ENCODE results near the gene GSAP.

The GSAP gene

DNA sequence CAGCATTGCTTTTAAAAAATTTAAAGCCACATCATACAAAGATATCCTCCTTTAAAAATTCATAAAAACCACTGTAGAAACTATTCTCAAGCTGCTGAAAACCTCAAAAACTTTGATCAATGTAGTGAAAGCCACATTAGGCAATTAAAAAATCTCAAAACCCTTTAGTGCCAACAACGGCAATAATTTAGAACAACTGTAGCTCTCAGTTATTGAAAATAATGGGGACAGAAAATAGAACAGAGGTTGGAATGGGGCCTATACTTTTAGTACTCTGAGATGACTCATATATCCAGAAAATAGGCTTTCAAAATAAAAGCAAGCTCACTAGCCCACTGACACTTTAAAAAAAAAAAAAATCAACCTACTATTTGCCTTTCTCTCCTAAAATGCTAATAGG, 87.5 kb downstream of the GSAP start:
- no peak for DNase-seq (ENCODE audit: low spot score)

DNA sequence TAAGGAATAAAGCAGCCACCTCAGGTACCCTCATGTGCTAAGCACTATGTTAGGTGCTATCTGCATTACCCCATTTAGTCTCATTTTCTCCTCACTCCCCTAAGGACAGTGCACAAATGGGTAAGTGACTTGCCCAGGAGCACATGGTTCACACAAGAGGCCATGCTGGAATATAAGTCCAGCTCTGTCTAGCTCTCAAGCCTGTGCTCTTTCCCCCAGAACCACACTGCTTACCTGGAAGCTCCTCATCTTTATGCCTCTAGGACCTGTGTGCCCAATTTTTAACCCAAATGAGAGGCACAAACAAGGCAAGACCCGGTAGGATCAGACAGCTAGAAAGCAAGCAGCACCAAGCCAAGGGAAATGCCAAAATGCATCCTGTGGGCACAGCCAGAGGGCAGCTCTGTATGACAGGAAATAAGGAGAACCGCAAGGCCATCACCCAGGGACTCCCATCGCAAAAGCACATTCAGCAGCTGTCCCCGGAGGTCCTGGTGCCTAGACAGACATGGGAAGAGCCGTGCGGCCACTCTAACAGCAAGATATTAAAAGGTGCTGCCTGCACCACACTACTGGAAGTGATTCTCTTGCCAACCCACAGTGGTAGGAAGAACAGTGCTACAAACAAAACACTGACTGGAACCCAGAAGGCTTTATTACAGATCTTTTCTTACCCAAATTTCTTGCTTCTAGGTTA, 88.1 kb downstream of the GSAP start:
- peak; percentile 24 for DNase-seq (ENCODE audit: low spot score)

DNA sequence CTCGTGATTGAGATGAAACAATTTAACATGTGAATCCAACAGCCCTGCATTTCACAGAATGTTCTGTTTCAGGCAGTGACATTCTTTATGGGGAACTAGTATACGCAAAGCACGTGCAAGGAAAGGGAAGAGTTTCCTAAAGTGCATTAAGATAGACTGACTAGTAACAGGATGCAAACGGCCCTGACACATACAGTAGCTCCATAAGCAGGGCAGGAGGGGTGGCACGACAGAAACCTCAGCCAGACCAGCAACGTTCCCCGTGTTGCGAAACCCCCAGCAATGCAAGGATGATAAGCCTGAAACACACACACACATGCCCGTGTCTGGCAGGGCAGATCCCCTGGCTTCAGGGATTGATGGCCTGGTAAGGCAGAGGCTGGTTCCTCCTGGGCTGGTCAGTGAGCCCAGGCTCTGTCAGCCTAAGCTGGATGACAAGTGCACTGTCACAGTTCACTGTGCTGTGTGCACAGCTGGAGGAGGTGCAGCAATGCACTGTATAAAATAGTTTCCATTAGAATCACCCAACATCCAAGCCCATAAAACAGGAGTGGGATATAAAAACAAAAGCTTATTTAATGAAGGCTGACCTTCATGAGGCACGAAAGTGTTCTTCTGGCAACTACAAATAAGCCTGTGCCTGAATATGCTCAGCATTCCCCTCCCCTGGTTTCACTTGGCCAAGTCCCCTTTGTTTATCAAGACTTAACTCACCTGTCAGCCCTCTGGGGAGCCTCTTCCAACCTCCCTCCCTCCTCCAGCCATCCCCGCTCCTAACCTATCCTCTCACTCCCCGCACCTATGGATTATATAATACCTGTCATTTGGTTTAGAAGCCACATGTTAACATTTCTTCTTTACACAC, 88.8 kb downstream of the GSAP start:
- DNase-seq (ENCODE audit: low spot score), result no peak

DNA sequence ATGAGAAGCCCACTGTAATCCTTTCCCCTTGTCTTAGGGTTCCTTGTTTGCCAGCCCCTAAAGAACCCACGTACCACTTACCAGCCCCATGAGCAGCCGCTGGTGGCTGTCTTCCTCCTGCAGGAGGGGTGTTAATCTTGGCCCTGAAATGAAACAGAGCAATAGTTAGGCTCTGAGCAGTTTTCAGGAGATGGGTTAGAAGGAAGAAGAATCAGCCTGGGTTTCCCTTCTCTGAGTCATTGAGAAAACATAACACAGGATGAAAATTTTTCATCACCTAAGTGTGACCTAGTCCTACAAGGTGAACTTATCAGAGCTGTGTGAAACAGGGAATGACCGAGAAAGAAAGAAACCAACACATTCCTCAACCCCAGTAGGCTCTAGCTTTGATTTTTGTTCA, 90.0 kb downstream of the GSAP start:
- DNase-seq (ENCODE audit: low spot score), result no peak

DNA sequence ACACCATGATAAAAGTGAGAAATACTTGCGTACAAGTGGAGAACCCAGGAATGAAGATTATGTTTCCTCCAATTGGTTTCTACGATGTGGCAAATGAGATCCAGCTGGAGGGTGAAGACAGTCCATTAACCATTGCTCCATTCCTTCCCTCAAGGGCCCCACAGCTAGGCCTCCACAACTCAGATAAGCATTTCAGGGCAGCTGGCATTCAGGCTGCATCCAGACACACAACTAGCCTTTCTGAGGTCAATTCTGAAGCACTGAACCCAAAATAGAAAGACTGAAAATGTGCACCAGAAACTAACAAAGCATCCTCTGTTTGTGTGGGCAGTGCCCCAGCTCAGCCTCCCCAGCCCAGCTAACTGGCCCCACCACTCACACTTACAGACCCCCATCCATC, 94.8 kb downstream of the GSAP start:
- DNase-seq (ENCODE audit: low spot score), result no peak

DNA sequence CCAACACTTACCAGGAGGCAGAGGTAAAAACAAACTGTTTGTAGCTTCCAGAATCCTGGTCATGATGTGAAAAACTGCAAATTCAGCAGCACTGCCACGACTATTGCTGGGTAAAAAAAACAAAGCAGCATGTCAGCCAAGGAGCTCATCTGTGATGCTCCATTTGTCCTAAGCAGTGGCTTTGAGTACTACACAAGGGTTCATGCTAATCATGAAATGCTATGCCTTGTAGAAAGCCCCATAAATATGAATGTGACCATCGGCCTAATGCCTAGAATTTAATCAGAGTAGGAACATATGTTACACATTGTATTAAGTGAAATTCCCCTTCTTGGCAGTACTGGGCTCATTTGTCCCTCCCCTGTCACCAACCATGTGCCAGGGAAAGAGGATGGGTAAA, 95.4 kb downstream of the GSAP start:
- DNase-seq (ENCODE audit: low spot score), result no peak

DNA sequence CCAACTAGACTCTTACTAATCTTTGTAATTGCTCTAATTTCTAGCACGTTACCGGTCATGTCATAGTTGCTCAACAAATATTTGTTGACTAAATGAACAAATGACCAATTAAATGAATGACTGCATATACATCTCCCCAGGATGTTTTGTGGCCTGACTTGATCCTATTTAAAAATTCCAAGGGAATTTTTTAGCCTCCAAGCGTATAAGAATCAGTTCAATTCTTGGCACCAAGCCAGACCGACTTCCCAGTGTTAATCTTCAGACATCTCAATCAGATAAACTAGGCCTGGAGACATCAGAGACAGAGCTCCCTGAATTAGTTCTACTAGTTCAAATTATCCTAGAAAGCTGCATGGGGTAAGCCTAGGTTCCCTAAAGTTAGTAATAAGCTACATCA, 96.0 kb downstream of the GSAP start:
- DNase-seq (ENCODE audit: low spot score), result no peak

DNA sequence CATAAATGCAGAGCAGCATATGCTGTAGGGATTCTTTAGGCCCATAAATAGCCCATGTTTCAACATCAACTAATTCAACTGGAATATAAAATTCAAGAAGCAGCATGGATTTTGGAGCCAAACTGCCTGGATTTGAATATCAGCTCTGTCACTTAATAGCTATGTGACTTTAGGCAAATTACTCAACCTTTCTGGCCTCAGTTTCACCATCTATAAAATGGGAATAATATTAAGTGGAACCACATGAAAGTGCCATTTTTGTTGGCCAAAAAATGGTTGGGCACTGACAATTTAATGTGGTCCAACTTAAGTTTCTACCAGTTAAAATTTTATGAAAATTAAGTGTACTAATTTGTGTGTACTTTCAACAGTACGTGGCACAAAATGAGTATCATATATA, 98.1 kb downstream of the GSAP start:
- no peak for DNase-seq (ENCODE audit: low spot score)

DNA sequence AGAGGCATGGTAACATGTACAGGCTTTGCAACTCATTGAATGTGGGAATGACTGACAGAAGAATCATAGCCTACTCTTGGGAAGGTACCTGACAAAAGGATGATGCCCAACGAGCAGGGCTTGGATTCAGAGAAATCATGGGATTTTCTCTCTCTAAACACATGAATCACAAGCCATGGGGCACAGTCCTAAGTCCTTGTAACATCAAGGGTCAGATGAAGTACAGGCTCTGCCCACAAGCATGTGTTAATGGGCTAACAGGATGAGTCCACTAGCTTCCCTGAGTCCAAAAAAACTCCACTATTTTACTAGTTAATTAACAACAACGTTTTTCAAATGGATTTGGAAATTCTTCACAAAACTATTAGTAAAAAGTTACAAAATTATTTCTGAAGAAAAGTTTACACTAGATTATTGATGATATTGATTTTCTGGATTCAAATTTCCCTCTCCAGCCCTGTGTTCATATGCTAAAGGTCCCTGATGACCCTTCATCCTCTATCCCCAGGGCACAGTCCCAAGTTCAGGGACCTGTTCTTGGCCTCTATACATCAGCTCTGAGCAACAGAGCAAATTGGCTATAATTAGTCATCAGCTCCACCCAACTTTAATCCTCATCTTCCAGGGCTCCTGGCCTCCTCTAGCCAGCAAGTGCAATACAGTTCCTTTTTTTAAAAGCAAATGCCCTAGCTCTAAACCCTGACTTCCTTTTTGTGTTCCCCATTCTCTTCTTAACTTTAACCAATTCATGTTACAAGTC, 99.8 kb downstream of the GSAP start:
- no peak for DNase-seq (ENCODE audit: low spot score)

DNA sequence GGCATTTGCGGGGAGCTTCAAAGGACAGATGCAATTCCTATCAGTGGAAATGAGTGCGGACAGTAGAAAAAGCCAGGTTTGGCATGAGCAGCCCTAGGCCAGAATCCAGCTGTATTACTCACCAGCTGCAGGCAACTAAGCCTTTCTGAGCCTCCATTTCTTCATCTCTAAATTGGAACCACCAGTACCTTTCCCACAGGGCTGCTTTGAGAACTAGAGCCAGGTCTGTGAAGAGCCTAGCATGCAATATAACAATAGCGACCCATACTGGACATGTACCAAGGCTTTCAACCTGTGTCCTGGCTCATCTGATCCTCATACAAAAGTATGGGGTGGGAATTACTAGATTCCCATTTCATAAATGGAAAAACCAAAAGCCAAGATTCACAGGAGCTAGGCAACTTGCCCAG, 101.0 kb downstream of the GSAP start:
- DNase-seq (ENCODE audit: low spot score), result no peak

DNA sequence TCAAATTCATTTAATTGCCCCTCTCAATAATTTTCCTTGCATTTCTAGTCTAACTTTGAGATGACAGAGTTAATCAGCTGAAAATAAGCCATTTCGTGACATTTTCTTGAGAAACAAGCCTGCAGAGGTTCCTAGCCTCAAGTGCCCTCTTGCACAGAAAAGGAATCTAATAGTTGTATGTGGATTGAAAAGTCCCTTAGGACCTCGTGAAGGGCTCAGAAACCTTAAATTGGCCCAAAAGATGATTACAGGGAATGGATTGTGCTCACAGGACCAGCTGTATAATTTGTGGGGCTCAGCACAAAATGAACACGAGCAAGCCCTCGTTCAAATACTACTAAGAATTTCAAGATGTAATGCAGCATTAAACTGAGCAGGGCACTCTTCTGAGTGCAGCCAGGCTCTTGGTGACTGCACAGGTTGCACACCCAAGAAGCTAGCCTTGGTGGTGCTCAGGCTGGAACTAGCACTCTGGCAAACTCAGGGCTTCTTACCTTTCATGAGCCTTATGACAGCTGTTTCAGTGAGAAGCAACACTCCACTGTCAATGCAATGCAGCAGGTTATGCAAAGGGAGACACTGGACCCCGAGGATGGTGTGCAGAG, 102.2 kb downstream of the GSAP start:
- DNase-seq (ENCODE audit: low spot score), result no peak

DNA sequence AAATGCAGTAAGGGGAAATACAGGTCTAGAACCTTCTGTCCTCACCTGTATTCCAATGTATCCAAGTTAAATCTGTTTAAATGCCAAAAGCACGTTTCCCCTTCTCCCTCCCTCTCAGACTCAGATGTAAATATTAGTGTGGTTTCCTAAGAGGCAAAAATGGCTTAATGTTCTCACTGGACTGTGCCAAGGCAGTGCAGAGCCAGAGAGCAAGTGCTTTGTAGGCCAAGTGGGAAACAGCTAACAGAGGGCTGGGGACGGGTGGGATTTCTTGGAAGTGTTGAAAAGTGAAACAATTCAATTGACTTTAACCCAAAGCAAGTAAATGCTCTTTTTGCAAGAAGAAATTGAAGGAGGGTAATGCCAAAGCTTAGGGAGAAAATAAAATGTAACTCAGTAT, 103.1 kb downstream of the GSAP start:
- no peak for DNase-seq (ENCODE audit: low spot score)

DNA sequence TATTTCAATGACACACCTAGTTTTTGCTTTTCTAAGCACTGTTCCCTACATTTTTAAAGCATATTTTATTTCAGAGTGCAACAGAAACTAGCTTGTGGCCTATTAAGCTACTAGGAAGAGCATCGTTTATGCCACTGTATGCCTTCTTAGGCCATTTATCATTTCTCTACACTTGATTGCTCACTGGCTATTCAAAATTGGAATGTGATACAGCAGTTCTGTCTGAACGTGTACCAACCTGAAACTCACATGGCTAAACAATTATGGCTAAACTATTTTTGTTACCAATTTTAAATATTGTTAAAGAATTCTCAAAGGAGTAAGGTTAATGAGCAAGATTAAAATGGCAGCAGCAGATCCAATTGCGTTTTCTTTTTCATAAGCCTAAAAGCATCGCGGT, 105.2 kb downstream of the GSAP start:
- no peak for DNase-seq (ENCODE audit: low spot score)

DNA sequence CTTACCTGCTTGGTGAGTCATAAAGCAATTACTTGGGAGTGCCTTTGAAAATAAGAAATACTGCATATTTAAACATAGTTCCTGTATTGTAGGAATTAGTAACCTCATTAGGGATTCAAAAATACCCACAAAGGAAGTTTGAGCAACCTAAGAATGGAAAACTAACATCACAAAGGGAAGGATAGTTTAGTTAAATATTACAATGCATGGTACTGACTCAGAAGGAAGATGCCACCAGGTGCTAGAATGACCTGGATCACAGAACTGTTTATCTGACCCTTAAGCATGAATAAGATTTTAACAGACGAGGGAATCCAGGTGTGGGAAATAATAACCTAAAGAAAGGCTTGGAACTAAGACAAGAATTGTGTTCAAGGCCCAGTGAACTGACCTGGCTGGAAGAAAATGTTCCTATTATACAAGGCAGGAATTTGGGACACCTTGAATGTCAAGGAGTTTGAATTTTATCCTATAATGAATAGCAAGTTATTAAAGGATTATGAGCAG, 106.4 kb downstream of the GSAP start:
- DNase-seq (ENCODE audit: low spot score), result no peak

DNA sequence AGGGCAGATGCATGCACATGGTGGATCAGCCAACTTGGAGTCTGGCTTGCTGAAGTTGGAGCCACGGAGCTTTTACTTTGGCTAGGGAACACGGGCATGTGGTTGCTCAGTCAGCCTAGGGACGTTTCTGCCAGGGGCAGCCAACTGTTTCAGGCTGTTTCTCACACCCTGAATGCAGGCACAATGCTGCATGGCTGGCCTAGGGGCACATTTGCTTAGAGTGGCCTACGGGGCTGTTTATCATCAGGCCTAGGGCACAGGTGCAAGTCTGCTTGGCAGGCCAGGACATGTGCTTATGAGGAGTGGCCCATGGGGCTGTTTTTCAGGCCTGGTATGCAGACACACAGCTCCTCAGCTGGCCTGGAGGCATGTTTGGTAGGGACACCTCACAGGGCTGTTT, 107.4 kb downstream of the GSAP start:
- no peak for DNase-seq (ENCODE audit: low spot score)

DNA sequence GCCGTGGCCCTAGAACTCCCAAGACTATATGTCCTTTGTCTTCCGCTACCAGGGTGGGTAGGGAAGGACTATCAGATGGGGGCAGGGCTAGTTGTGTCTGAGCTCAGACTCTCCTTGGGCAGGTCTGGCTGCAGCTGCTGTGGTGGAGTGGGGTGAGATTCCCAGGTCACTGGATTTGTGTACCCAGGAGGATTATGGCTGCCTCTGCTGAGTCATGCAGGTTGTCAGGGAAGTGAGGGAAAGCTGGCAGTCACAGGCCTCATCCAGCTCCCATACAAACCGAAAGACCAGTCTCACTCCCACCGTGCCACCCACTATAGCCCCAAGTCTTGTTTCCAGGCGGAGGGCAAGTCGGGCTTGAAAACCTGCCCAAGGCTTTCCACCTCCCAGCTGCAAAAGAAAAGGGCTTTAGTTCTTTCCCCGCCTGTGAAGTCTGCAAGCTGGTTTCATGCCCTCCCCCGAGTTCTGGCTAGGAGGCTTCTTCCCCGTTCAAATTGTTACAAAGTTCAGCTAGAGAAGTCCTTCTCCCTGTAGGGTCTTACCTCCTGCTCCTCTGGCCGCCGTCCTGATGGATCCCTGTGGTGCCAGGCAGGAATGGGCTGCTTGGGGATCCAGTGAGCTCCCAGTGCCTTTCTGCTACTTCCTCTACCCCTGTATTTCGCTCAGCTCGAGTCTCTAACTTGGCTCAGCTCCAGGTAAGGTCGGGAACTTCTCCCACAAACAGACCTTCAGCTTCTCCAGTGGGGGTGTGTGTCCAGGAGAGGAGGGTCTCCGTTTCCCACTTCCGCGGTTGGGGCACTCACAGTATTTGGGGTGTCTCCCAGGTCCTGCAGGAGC, 109.7 kb downstream of the GSAP start:
- DNase-seq (ENCODE audit: low spot score), result no peak

DNA sequence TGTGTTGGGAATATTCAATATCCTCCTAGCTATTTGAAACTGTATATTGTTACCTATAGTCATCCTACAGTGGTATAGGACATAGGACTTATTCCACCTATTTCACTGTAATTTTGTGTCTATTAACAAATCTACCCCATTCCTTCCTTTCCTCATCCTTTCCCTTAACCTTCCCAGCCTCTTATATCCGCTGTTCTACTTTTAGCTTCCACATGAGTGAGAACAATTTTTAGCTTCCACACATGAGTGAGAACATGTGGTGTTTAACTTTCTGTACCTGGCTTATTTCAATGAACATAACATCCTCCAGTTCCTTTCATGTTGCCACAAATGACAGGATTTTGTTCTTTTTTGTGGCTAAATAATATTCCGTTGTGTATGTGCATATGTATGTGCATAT, 120.6 kb downstream of the GSAP start:
- no peak for DNase-seq (ENCODE audit: low spot score)

DNA sequence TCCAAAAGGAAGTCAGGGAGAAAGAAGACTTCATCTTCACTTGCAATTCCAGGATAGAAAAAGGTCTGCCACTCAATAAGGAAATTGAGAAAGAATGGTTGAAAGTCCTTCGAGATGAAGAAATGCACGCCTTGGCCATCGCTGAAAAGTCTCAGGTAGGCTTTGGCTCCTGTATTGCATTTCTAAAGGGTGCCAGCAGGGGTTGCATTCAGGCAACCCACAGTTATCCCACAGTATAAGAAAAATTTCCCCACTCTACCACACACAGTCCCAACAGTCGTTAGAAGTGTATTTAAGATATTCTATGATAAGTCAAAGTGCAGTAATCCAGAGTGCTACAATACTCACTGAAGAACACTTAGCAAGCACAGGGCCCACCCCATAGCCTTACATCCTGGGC, 123.1 kb downstream of the GSAP start:
- DNase-seq (ENCODE audit: low spot score), result no peak

DNA sequence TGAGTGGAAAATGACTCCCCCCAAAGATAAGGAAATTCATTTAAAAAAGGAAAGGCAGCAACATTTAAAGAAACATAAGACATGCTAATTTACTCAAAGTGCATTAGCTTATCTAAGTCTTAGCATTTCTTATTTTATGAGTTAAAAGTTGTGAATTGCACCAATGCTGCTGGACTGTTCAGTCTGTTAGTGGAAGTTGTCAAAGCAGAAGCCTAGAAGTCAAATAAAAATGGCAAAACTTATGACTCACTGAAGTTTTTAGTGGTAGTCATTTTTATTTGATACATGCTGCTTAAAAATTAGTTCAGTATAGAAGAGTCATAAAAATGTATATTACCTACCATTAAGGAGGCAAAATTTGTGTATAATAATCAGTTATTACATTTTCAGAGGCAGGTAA, 125.7 kb downstream of the GSAP start:
- no peak for DNase-seq (ENCODE audit: low spot score)

DNA sequence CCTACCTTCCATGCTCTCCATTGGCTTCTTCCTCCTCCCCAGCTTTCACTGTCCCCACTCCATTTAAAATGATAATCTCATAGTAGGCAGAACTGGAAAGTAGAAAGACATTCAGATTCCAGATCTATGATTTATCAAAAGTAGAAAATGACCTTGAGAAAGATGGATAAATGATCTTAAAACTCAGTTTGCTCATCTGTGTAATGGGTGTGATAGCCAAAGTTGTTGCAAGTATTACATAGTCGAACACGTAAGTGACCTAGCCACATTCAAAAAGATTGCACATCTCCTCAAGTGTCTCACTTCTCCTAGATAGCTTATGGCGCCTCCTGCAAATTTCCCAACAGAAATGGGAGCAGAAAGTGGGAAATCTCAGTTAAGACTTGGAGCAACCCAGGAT, 126.8 kb downstream of the GSAP start:
- no peak for DNase-seq (ENCODE audit: low spot score)

DNA sequence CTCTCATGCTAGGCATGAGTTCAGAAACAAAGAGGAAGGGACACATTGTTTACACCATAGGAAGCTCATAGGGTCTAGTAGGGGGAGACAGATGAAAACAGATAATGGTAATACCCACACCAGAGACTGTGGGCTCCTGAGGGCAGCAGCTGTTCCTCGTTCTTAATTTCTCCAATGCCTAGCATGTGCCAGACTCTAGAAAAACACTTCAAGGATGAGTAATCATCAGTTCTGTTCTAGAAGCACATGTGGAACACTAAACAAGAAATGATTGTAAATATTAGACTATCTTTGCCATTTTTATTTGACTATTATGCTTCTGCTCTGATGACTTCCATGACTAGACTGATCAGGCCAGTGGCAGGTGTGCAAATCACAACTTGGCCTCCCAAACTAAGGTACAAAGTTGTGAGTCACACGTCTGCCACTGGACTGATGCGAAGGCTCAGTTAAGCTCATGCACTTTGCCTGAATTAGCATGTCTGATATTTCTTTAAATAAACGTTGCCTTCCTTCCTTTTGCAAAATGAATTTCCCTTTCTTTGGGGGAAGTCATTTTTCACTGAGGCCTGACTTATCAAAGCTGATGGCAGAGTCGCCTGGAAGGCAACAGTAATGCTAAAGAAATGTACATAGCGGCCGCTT, 127.4 kb downstream of the GSAP start:
- DNase-seq (ENCODE audit: low spot score), result no peak
